Daoy (cell line): ENCODE results near the gene SARDH. TPM values are rescaled to one million over a fixed set of nuclear protein-coding genes. Genes with fewer than 3 reads are reported as not detected.

Source experiments
- DNase-seq: peaks from one replicate; pipeline ENCODE4 v3.0.0-alpha.2; 2015; ENCODE audit warnings: low read depth
- total RNA-seq: library from RNA; depleted of rRNA; stranded (reverse); fragments of >200 nt; shearing (Covaris generic); gene quantifications from 2 replicates; pipeline ENCODE4 v1.2.3, GENCODE V29; 2014

Gene SARDH
- total RNA-seq, 1 experiment from 2014 or later: 1.2 TPM

- no peak for DNase-seq
These were observed 68.9 kb downstream of the SARDH start for GRCh38 chr9:133669182-133669801.

DNA sequence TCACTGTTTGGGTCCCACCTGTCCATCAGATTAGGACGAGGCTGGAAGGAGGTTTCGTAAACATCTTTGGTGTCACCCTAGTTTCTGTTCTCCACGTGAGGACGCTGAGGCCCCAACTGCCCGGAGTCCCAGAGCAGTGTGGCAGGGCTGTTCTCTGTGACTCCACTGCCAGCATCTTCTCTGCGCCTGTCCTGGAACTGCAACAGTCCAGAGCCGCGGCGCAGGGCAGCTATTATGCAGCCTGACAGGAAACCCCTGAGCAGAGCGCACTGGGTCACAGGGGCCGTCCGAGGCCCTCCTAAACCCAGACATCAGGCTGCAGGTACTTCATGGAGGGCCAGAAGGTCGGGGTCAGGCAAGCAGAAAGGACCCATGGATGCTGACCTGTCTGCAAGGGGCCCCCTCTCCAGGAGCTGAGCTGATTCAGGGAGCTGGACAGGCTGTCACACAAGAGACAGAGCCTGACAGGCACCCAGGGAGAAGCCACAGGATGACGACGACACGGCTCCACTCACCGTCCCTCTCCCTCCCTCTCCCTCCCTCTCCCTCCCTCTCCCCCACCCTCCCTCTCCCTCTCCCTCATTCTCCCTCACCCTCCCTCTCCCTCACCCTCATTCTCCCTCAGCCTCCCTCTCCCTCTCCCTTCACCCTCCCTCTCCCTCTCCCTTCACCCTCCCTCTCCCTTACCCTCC lies 70.2 kb downstream of the SARDH start:
- no peak for DNase-seq

DNA sequence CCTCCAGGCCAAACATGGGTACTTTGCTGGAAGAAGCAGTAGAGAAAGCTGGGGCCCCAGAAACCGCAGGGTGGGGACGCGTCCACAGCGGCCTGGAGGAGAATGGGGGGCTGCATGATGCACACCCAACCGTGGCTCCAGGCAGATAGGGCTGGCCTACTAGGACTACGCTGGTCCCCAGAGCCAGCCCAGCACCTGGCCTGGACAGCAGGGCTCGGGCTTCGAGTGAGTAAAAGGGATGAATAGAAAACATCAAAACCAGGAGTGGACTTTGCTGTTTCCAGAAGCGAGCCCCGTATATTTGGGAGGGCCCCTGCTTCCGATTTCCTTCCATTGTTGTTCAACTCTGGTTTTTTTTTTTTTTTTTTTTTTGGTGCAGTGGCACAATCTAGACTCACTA lies 71.3 kb downstream of the SARDH start:
- no peak for DNase-seq

DNA sequence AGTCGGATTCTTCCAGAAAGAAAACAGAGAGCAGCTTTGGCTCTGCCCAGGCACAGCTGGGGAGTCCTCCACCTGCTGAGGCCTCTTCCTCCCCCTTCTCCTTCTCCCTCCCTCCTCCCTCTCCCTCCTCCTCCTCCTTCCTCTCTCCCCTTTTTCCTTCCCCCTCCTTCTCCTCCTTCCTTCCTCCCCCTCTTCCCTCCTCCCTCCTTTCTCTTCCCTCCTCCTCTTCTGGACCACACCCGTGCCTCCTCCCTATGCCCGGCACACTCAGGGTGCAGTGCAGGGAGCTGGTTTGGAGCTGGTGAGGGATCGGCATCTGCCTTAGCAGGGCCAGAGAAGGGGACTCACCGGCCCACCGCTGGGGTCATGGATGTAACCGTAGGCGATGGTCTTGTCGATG lies 71.8 kb downstream of the SARDH start:
- no peak for DNase-seq

DNA sequence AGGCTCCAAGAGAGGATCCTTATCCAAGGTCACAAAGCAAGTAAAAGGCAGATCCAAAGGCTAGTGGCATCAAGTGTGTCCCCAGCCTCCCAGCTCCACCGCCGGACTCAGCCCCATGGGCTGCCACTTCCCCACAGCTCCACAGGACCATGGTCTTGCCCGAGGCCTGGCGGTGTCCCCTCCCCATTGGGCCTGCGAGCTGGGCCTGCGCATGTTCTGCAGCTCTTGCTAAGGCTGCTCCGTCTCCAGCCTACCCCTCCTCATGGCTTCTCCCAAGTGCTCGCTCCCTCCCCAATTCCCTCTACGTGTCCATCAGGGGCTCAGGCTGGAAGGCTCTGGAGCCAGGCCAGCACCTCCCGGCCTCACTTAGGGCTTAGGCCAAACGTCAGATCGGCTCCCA lies 72.6 kb downstream of the SARDH start:
- DNase-seq: no peak

DNA sequence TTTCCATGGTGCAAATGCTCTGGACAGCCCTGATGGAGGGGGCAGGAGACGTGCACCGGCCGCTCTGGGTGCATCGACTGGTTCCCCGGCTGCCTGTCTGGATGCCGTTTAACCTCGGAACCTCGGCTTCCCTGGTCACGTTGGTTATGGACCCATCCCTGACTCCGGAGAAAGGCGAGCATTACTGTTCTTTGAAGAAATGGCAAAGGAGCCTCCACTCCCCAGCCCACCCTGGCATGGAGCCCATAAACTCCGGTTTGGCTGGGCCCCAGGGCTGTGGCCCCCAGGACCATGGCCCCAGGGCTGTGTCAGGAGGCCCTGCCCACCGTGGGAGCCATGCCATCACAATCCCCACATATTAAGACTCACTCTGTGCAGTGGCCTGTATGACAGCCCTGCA lies 73.1 kb downstream of the SARDH start:
- DNase-seq: no peak

DNA sequence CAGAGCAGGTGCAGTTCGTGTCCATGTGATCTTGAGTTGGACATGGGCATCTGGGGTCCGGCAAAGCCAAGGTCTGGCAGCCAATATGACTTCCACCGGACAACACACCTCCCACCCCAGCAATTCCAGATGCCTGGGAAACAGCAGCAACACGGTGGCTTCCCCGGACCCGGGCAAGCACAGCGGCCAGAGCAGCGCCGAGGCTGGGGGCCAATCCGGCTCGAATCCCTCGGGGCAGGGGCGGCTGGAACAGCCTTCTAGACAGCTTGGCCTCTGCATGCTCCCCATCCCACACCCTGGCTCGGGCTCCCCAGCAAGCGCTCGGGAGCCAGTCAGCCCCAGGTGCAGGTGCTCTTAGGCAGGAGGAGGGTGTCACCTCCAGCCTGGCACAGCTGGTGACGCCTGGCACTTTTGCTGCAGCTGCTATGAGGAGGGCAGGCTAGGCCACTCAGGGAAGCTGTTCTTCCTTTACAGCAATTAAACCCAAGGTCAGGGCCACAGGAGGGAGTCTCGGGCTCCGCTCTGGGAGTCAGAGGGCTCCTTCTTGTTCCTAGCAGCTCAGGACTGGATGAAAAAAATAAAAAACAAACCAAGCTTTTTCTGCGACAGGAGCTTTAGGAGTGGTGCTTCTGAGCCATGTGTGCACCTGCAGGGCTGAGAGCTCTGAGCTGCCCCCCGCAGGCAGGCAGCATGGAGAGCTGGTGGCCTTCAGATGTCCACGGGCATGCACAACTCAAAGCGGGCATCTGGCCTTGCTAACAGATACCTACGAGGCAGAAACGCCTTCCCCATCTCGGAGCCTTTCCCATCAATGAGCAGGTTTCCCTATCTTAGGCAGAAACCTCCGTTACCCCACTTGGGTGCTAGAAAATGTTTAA lies 73.7 kb downstream of the SARDH start:
- DNase-seq: no peak

- DNase-seq: no peak
These were observed 76.2 kb downstream of the SARDH start for GRCh38 chr9:133661846-133662540.

DNA sequence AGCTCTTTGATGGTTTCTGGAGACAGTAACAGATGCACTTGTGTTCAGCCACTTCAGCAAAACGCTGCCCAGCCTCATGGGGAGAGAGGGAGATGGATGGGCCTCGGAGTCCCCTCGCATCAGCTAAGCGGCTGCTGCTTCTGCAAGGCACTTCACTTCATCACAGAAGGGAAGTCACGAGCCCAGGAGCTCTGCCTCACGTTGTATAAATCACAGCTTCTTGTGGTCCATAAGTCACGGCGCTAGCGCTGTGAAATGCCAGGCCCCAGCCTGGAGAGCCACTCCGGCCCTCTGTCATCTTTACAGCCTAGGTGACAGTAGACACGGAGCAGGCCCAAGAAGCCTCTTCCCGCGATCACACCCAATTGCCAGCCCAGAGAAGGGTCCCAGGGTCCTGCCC lies 78.6 kb downstream of the SARDH start:
- DNase-seq: no peak

- DNase-seq: peak; percentile 79
These were observed 79.4 kb downstream of the SARDH start for GRCh38 chr9:133658442-133659431.

DNA sequence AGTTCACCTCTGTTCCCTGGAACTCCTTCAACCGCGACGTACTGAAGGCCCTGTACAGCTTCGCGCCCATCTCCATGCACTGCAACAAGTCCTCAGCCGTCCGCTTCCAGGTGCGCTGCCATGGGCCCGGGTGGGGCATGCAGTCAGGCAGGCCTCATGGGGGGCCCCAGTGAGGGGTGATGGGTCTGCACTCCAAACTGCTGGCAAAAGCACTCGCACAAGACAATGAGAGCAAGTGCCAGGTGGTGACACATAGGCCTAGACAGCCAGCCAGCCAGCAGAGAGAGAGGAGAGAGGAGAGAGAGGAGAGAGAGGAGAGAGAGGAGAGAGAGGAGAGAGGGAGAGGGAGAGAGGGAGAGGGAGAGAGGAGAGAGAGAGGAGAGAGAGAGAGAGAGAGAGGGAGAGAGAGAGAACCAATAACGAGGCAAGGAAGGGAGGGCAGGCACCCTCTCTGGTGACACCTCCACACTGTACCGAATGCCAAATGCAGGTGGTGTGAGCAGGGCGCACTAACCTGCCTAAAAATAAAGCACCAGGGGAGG lies 81.0 kb downstream of the SARDH start:
- DNase-seq: no peak

GRCh38 chr9:133656211-133657119 lies 81.7 kb downstream of the SARDH start:
- no peak for DNase-seq

DNA sequence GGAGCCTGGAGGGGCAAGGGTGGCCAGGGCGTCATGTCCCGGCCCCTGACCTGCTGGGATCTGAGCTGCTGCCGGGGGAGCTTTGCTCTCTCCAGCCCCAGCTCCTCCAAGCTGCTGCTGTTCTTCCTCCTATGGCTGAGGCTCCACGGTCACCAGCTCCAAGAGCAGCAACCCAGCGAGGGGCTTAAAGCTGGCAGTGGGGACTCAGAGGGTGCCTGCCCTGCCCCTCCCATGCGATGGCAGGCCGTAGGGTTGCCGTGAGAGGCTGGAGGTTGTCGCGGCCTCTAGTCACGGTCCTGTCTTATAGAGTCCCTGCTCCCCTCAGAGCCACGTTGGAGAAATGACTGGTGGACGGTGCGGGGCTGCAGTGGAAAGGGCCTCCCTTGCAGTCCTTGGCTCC lies 82.5 kb downstream of the SARDH start:
- no peak for DNase-seq

- no peak for DNase-seq
These were observed 83.2 kb downstream of the SARDH start for GRCh38 chr9:133654736-133655657.

DNA sequence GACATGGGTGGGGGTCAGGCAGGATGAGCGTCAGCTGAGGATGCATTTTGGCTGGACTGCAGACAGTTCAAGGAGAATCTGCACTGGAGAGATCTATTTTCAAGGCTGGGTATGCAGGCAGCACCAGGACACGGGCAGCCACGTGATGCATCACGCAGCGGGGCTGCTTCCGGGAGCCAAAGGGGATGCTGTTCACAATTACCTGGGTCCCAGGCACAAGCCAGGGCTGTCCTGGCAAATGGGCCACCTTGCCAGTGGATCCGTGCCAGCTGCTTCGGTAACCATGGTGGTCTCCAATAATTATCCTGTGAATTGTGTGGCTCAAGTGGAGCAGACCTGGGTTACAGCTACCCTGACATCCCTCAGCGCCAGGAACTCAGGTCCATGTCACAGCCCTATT lies 84.5 kb downstream of the SARDH start:
- no peak for DNase-seq

DNA sequence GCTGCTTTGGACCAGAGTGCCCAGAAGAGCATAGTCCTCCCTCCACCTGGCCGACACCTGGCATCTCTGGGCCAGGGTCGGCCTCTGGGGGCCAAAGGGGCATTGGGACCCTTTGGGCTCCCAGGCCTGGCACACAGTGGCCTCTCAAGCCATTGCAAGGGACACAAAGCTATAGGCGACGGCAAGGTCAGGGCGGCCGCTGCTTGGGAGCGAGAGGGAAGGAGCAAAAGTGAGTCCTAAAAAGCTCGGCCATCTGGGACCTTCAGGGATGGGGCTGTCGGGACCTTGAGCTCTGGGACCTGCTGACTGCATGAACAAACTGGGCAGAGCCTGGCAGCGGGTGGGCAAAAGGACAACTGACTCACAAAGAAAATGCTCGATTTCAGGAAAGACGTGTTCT lies 88.1 kb downstream of the SARDH start:
- no peak for DNase-seq

DNA sequence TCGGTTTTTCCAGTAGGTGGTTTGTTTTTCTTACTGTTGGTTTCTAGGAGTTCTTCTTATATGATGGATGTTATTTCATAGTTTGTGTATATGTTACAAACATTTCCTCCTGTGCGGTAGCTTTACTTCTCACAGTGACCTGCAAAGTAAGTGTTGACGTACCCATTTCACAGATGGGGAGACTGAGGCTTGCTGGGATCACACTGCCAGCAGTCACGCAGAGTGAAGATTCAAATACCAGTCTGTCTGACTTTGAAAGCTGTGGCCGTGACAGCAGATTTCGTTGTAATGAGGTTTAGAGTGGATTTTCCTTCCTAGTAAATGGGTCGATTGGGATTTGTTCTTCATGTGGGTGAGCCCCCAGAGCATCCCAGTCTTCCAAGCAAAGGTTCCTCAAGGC lies 89.0 kb downstream of the SARDH start:
- DNase-seq: no peak

DNA sequence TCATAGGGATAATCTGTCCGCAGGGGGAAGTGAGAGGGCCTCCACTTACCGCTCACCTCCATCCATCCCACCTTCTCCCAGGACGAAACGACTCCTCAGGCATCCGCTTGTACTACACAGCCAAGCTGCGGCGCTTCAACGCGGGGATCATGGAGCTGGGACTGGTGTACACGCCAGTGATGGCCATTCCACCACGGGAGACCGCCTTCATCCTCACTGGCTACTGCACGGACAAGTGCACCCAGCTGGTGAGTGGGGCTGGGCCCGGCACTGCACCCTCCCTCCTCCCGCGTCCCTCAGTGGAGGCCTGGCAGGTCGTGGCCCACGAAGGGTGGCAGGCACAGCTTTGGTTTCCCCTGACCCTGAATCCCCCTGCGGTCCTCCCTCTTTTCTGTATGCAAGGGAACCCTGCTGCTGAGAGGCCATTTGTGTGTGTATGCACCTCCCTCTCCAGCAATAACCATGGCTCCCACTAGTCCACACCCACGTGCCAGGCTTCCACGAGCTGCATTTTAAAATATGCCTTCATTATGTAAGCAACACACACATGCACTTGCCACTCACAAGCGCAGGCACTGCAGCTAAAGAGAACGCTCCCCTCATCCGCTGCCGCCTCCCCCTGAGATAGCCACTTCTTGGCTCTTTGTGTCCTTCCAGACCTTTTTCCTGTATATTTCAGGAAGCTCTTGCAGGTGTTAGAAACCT lies 90.2 kb downstream of the SARDH start:
- no peak for DNase-seq
